A673 (cell line): Measurements from ENCODE around the gene COX6B2. TPM values are rescaled to one million over a fixed set of nuclear protein-coding genes. Genes with fewer than 3 reads are reported as not detected.

Source experiments
- BruUV-seq: library from RNA; stranded (reverse); fragments of 400-500 nt; replicated peaks from 2 replicates; lab custom pipeline; 2021; lab: Mats Ljungman, UMichigan
- CTCF ChIA-PET: fragments of 300-600 bp; sonication (Branson Sonifier 250); formaldehyde crosslinking; loops from one replicate; lab custom pipeline; 2022; ENCODE audit warnings: antibody characterized with exemption; lab: Charles Lee
- POLR2A ChIA-PET: fragments of 300-600 bp; sonication (Branson Sonifier 250); formaldehyde crosslinking; loops from one replicate; lab custom pipeline; 2022; ENCODE audit warnings: antibody characterized with exemption; ENCODE audit not compliant: low non-redundant PET; lab: Charles Lee
- DNase-seq: peaks from one replicate; pipeline ENCODE4 v3.0.0-alpha.2; 2015; ENCODE audit warnings: low spot score
- H3K27ac ChIP-seq: fragments of 200-600 bp; sonication (generic); 2 replicates; pipeline ENCODE4 v1.5.1; 2016; ENCODE audit warnings: mixed run types, low read depth, mild to moderate bottlenecking, mixed read lengths, antibody characterized with exemption, low read length; ENCODE audit not compliant: poor library complexity, severe bottlenecking
- H3K27me3 ChIP-seq: fragments of 200-600 bp; sonication (generic); replicated peaks from 2 replicates; pipeline ENCODE4 v1.6.1; 2017; ENCODE audit warnings: mixed run types, low read depth, mild to moderate bottlenecking, mixed read lengths, antibody characterized with exemption, low read length; ENCODE audit not compliant: insufficient read depth, poor library complexity
- H3K36me3 ChIP-seq: fragments of 200-600 bp; sonication (generic); 2 replicates; pipeline ENCODE4 v1.6.1; 2016; ENCODE audit warnings: mixed run types, mild to moderate bottlenecking, mixed read lengths, antibody characterized with exemption, low read length; ENCODE audit not compliant: insufficient read depth, poor library complexity, severe bottlenecking
- H3K4me1 ChIP-seq: fragments of 200-600 bp; sonication (generic); 2 replicates; pipeline ENCODE4 v1.6.1; 2017; ENCODE audit warnings: mixed run types, mild to moderate bottlenecking, mixed read lengths, antibody characterized with exemption, low read length; ENCODE audit not compliant: insufficient read depth, poor library complexity, severe bottlenecking
- H3K4me3 ChIP-seq: fragments of 200-600 bp; sonication (generic); 2 replicates; pipeline ENCODE4 v1.5.1; 2016; ENCODE audit warnings: low read depth, mixed run types, mild to moderate bottlenecking, mixed read lengths, low read length; ENCODE audit not compliant: poor library complexity, severe bottlenecking
- H3K9me3 ChIP-seq: fragments of 200-600 bp; sonication (generic); 2 replicates; pipeline ENCODE4 v1.6.1; 2016; ENCODE audit warnings: mixed run types, low read depth, mild to moderate bottlenecking, mixed read lengths, antibody characterized with exemption, low read length; ENCODE audit not compliant: poor library complexity, severe bottlenecking
- CTCF ChIP-seq: fragments of 300-800, 200-600 bp; sonication (generic); conservative IDR thresholded peaks from 2 replicates; pipeline ENCODE4 v1.5.1; 2017; ENCODE audit warnings: low read depth, mild to moderate bottlenecking, antibody characterized with exemption, low read length, moderate library complexity, mixed read lengths
- EZH2 ChIP-seq: fragments of 200-600 bp; sonication (generic); IDR thresholded peaks from 2 replicates; pipeline ENCODE4 v1.6.1; 2017; ENCODE audit warnings: borderline replicate concordance, low read depth, mild to moderate bottlenecking, mixed read lengths, antibody characterized with exemption, low read length; ENCODE audit not compliant: poor library complexity, severe bottlenecking
- intact Hi-C: fragments of 100-400 bp; cut with micrococcal nuclease; formaldehyde crosslinking; loops from one replicate; pipeline ENCODE4 v1.10.0; 2022; ENCODE audit not compliant: unreplicated experiment
- total RNA-seq: library from RNA; stranded (reverse); gene quantifications from 2 replicates; pipeline ENCODE4 v1.2.3, GENCODE V29; 2021

COX6B2 gene
- total RNA-seq, 1 experiment from 2014 or later: not detected

GRCh38 chr19:55358493-55358892 is 4.0 kb upstream of the COX6B2 start:
- H3K27me3 ChIP-seq: peaks cover 17% of the 10 kb centered on the region
- no peak for DNase-seq
- ChIA-PET POLR2A (no interaction called here), CTCF (no interaction called here)
- H3K4me3 ChIP-seq: no peak overlapping the region
- no peak overlapping the region for H3K27ac ChIP-seq
- peaks cover 6% of the 10 kb centered on the region for H3K4me1 ChIP-seq
- no TSS peak for BruUV-seq
- no peaks in the 10 kb centered on the region for H3K9me3 ChIP-seq
- intact Hi-C loops: no loop called here
- no peaks in the 10 kb centered on the region for H3K36me3 ChIP-seq
- TF ChIP-seq EZH2: no peak
- TF ChIP-seq CTCF: no peak

- TF ChIP-seq EZH2 (no peak), CTCF (no peak)
- no TSS peak for BruUV-seq
- ChIA-PET CTCF (no interaction called here), POLR2A (no interaction called here)
- Histone ChIP-seq H3K27ac (no peak overlapping the region), H3K9me3 (no peaks in the 10 kb centered on the region), H3K4me1 (peaks cover 6% of the 10 kb centered on the region), H3K27me3 (peaks cover 32% of the 10 kb centered on the region), H3K4me3 (no peak overlapping the region), H3K36me3 (no peaks in the 10 kb centered on the region)
- intact Hi-C loops: no loop called here
- no peak for DNase-seq
These were observed 798 bp upstream of the COX6B2 start for GRCh38 chr19:55355213-55355821.

GRCh38 chr19:55353803-55354697 is 469 bp downstream of the COX6B2 start:
- CTCF ChIA-PET: interaction anchor here (0.6 kb wide), 1 partner anchor 197 kb away, joined by 11 read pairs; no protein-coding TSS in a partner anchor
- Histone ChIP-seq H3K36me3 (no peaks in the 10 kb centered on the region), H3K4me3 (peak overlapping the region; percentile 56), H3K27ac (no peak overlapping the region), H3K9me3 (no peaks in the 10 kb centered on the region), H3K27me3 (peaks cover 32% of the 10 kb centered on the region), H3K4me1 (peaks cover 6% of the 10 kb centered on the region)
- TF ChIP-seq CTCF (no peak), EZH2 (no peak)
- POLR2A ChIA-PET: interaction anchor here (0.7 kb wide), 1 partner anchor 15 kb away, joined by 3 read pairs; no protein-coding TSS in a partner anchor
- intact Hi-C loops: no loop called here
- DNase-seq: peak; percentile 73
- BruUV-seq: no TSS peak
